GM19438 (cell line): ENCODE measurements around the gene REV3L.
"Not testable (repeated sequence)": the region's sequence is repeated elsewhere in the genome, so short reads cannot be mapped to it uniquely, and the experiment has no call there.

Experiments
- ATAC-seq: cut with Tn5 transposase; IDR thresholded peaks from one replicate; pipeline ENCODE4 v1.9.1; 2021; ENCODE audit warnings: low read depth; ENCODE audit not compliant: unreplicated experiment

REV3L gene

GRCh38 chr6:111307275-111307858 is 175.7 kb downstream of the REV3L start:
- ATAC-seq, result no peak

GRCh38 chr6:111306104-111306888 is 176.7 kb downstream of the REV3L start:
- no peak for ATAC-seq

- peak; percentile 48 for ATAC-seq
Measured at GRCh38 chr6:111301946-111302345, 181.1 kb downstream of the REV3L start.

GRCh38 chr6:111300938-111301800 is 181.8 kb downstream of the REV3L start:
- not testable (repeated sequence) for ATAC-seq

GRCh38 chr6:111297776-111298175 is 185.2 kb downstream of the REV3L start:
- no peak for ATAC-seq

GRCh38 chr6:111294374-111294967 is 188.5 kb downstream of the REV3L start:
- ATAC-seq, result no peak

GRCh38 chr6:111291336-111292259 is 191.4 kb downstream of the REV3L start:
- ATAC-seq, result no peak

- not testable (repeated sequence) for ATAC-seq
Measured at GRCh38 chr6:111290689-111291335, 192.2 kb downstream of the REV3L start.

GRCh38 chr6:111284356-111284755 is 198.7 kb downstream of the REV3L start:
- ATAC-seq, result not testable (repeated sequence)

GRCh38 chr6:111283707-111284106 is 199.3 kb downstream of the REV3L start:
- no peak for ATAC-seq

GRCh38 chr6:111282515-111282914 is 200.5 kb downstream of the REV3L start:
- ATAC-seq, result no peak

GRCh38 chr6:111280445-111280955 is 202.5 kb downstream of the REV3L start:
- ATAC-seq, result no peak

GRCh38 chr6:111278731-111279130 is 204.3 kb downstream of the REV3L start:
- no peak for ATAC-seq

- ATAC-seq, result no peak
Measured at GRCh38 chr6:111277819-111278218, 205.2 kb downstream of the REV3L start.

- no peak for ATAC-seq
Measured at GRCh38 chr6:111276736-111277135, 206.3 kb downstream of the REV3L start.

GRCh38 chr6:111276335-111276734 is 206.7 kb downstream of the REV3L start:
- no peak for ATAC-seq

GRCh38 chr6:111274593-111275217 is 208.3 kb downstream of the REV3L start:
- no peak for ATAC-seq

GRCh38 chr6:111270121-111270520 is 212.9 kb downstream of the REV3L start:
- ATAC-seq, result no peak
